ENCODE measurements around the gene DAPK1.

DAPK1 gene

GRCh38 chr9:87578625-87579024 lies 81.0 kb downstream of the DAPK1 start:
- peaks cover 0 to 4% of the 10 kb centered on the region in 2 donors for H3K9me3 Mint-ChIP-seq
- no peak for ATAC-seq
- H3K27ac Mint-ChIP-seq: no peak overlapping the region
- no peak for DNase-seq
- no peak overlapping the region for H3K4me3 Mint-ChIP-seq
- H3K4me1 Mint-ChIP-seq: no peaks in the 10 kb centered on the region
- H3K27me3 Mint-ChIP-seq: no peaks in the 10 kb centered on the region

- H3K4me3 Mint-ChIP-seq: no peak overlapping the region
- no peaks in the 10 kb centered on the region for H3K4me1 Mint-ChIP-seq
Observed at GRCh38 chr9:87579781-87580541, 82.3 kb downstream of the DAPK1 start.

GRCh38 chr9:87580941-87581438 lies 83.3 kb downstream of the DAPK1 start:
- no peak for ATAC-seq
- H3K27me3 Mint-ChIP-seq: no peaks in the 10 kb centered on the region
- H3K4me3 Mint-ChIP-seq: no peak overlapping the region

More at GRCh38 chr9:87579781-87580541, 82.3 kb downstream of the DAPK1 start:
- DNase-seq (no peak), ATAC-seq (no peak)
- no peaks in the 10 kb centered on the region for H3K27me3 Mint-ChIP-seq
- H3K9me3 Mint-ChIP-seq: peaks cover 0 to 7% of the 10 kb centered on the region in 2 donors
- no peak overlapping the region for H3K27ac Mint-ChIP-seq

GRCh38 chr9:87581513-87581912 lies 83.8 kb downstream of the DAPK1 start:
- H3K27me3 Mint-ChIP-seq: no peaks in the 10 kb centered on the region
- no peaks in the 10 kb centered on the region for H3K4me1 Mint-ChIP-seq
- no peak overlapping the region for H3K27ac Mint-ChIP-seq
- H3K9me3 Mint-ChIP-seq: peaks cover 0 to 7% of the 10 kb centered on the region in 2 donors
- DNase-seq (no peak), ATAC-seq (no peak)
- H3K4me3 Mint-ChIP-seq: no peak overlapping the region

More at GRCh38 chr9:87580941-87581438, 83.3 kb downstream of the DAPK1 start:
- H3K9me3 Mint-ChIP-seq: peaks cover 0 to 7% of the 10 kb centered on the region in 2 donors
- no peak for DNase-seq
- no peak overlapping the region for H3K27ac Mint-ChIP-seq
- H3K4me1 Mint-ChIP-seq: no peaks in the 10 kb centered on the region

- no peak for DNase-seq
- peaks cover 0 to 7% of the 10 kb centered on the region in 2 donors for H3K9me3 Mint-ChIP-seq
- H3K27ac Mint-ChIP-seq: no peak overlapping the region
- no peaks in the 10 kb centered on the region for H3K27me3 Mint-ChIP-seq
- ATAC-seq: no peak
- H3K4me3 Mint-ChIP-seq: no peak overlapping the region
- no peaks in the 10 kb centered on the region for H3K4me1 Mint-ChIP-seq
Observed at GRCh38 chr9:87581949-87582637, 84.4 kb downstream of the DAPK1 start.

- ATAC-seq (no peak), DNase-seq (no peak)
- Mint-ChIP-seq H3K4me3 (no peak overlapping the region), H3K27ac (no peak overlapping the region), H3K4me1 (no peaks in the 10 kb centered on the region), H3K27me3 (no peaks in the 10 kb centered on the region), H3K9me3 (peaks cover 0 to 7% of the 10 kb centered on the region in 2 donors)
Observed at GRCh38 chr9:87584326-87584725, 86.7 kb downstream of the DAPK1 start.

- no peaks in the 10 kb centered on the region for H3K4me1 Mint-ChIP-seq
- no peaks in the 10 kb centered on the region for H3K27me3 Mint-ChIP-seq
Observed at GRCh38 chr9:87585123-87585855, 87.6 kb downstream of the DAPK1 start.

GRCh38 chr9:87586731-87587355 lies 89.2 kb downstream of the DAPK1 start:
- Mint-ChIP-seq H3K9me3 (peaks cover 0 to 7% of the 10 kb centered on the region in 2 donors), H3K27me3 (no peaks in the 10 kb centered on the region), H3K27ac (no peak overlapping the region), H3K4me3 (no peak overlapping the region), H3K4me1 (no peaks in the 10 kb centered on the region)
- DNase-seq (no peak), ATAC-seq (no peak)

More at GRCh38 chr9:87585123-87585855, 87.6 kb downstream of the DAPK1 start:
- H3K9me3 Mint-ChIP-seq: peaks cover 0 to 7% of the 10 kb centered on the region in 2 donors
- no peak overlapping the region for H3K27ac Mint-ChIP-seq
- no peak for ATAC-seq
- no peak overlapping the region for H3K4me3 Mint-ChIP-seq
- DNase-seq: no peak

GRCh38 chr9:87587356-87587745 lies 89.7 kb downstream of the DAPK1 start:
- Mint-ChIP-seq H3K4me3 (no peak overlapping the region), H3K27me3 (no peaks in the 10 kb centered on the region), H3K27ac (no peak overlapping the region), H3K9me3 (peaks cover 0 to 7% of the 10 kb centered on the region in 2 donors), H3K4me1 (no peaks in the 10 kb centered on the region)
- DNase-seq: no peak
- no peak for ATAC-seq

GRCh38 chr9:87587864-87588263 lies 90.2 kb downstream of the DAPK1 start:
- H3K27me3 Mint-ChIP-seq: no peaks in the 10 kb centered on the region
- H3K4me3 Mint-ChIP-seq: no peak overlapping the region
- ATAC-seq (no peak), DNase-seq (no peak)
- H3K9me3 Mint-ChIP-seq: peaks cover 0 to 12% of the 10 kb centered on the region in 2 donors
- no peaks in the 10 kb centered on the region for H3K4me1 Mint-ChIP-seq
- no peak overlapping the region for H3K27ac Mint-ChIP-seq

- no peak overlapping the region for H3K27ac Mint-ChIP-seq
- DNase-seq (no peak), ATAC-seq (no peak)
- no peaks in the 10 kb centered on the region for H3K4me1 Mint-ChIP-seq
- H3K9me3 Mint-ChIP-seq: peaks cover 0 to 12% of the 10 kb centered on the region in 2 donors
- no peak overlapping the region for H3K4me3 Mint-ChIP-seq
- H3K27me3 Mint-ChIP-seq: no peaks in the 10 kb centered on the region
Observed at GRCh38 chr9:87588339-87588738, 90.7 kb downstream of the DAPK1 start.

- H3K27ac Mint-ChIP-seq: no peak overlapping the region
- H3K4me3 Mint-ChIP-seq: no peak overlapping the region
- H3K9me3 Mint-ChIP-seq: peaks cover 0 to 6% of the 10 kb centered on the region in 2 donors
- no peak for DNase-seq
- H3K4me1 Mint-ChIP-seq: no peaks in the 10 kb centered on the region
- H3K27me3 Mint-ChIP-seq: no peaks in the 10 kb centered on the region
- no peak for ATAC-seq
Observed at GRCh38 chr9:87590996-87591395, 93.3 kb downstream of the DAPK1 start.

GRCh38 chr9:87592554-87593358 lies 95.1 kb downstream of the DAPK1 start:
- peaks cover 0 to 6% of the 10 kb centered on the region in 2 donors for H3K9me3 Mint-ChIP-seq
- no peaks in the 10 kb centered on the region for H3K4me1 Mint-ChIP-seq
- no peak overlapping the region for H3K27ac Mint-ChIP-seq
- no peak for DNase-seq
- H3K4me3 Mint-ChIP-seq: no peak overlapping the region
- ATAC-seq: no peak
- H3K27me3 Mint-ChIP-seq: no peaks in the 10 kb centered on the region

GRCh38 chr9:87593359-87593980 lies 95.8 kb downstream of the DAPK1 start:
- ATAC-seq: no peak
- no peak for DNase-seq
- peaks cover 0 to 6% of the 10 kb centered on the region in 2 donors for H3K9me3 Mint-ChIP-seq
- no peaks in the 10 kb centered on the region for H3K4me1 Mint-ChIP-seq
- H3K4me3 Mint-ChIP-seq: no peak overlapping the region
- H3K27ac Mint-ChIP-seq: no peak overlapping the region
- H3K27me3 Mint-ChIP-seq: no peaks in the 10 kb centered on the region

Data from stimulated activated naive CD8-positive, alpha-beta T cell treated with anti-CD3 and anti-CD28 coated beads, Interleukin-15, amount 100 ng/mL, for 72 hours (primary cell).